Posterior vena cava (tissue), 2 donors: ENCODE results near the gene BHMT. TPM values are rescaled to one million over a fixed set of nuclear protein-coding genes. Genes with fewer than 3 reads are reported as not detected.

ENCODE experiments used
- DNase-seq: peaks from one replicate; pipeline ENCODE4 v3.0.0-alpha.2; 2020; ENCODE audit warnings: low spot score
- intact Hi-C, 2 donors: fragments of 100-400 bp; cut with DNase I; formaldehyde crosslinking; loops; one replicate each; pipeline versions ENCODE4 v1.14.1 to v1.14.2; 2022 to 2023
- total RNA-seq, 2 donors: library from RNA; stranded (reverse); fragmentation: NEBNext Ultra II Directional; extraction: Animal tissue kit (Norgen Biotek cat#: 25700); gene quantifications; one replicate each; pipeline ENCODE4 v1.2.1, GENCODE V29; 2021
- donor health status: DM: yes; HTN: yes; CAD: no.
- donor health status: DM: yes; HTN: yes; CAD: no.

The BHMT gene
- total RNA-seq, 2 donors from 2014 or later, result 0.28 to 0.62 TPM

- intact Hi-C loops, result no loop called here
- DNase-seq, result no peak
These were observed 1.8 kb upstream of the BHMT start for GRCh38 chr5:79109527-79110492.

- DNase-seq, result no peak
- intact Hi-C loops, result no loop called here
These were observed 522 bp downstream of the BHMT start for GRCh38 chr5:79111960-79112702.

- intact Hi-C loops, result no loop called here
- DNase-seq, result no peak
These were observed 1.1 kb downstream of the BHMT start for GRCh38 chr5:79112703-79113058.

GRCh38 chr5:79119486-79119885 lies 7.9 kb downstream of the BHMT start:
- no peak for DNase-seq
- intact Hi-C loops, result no loop called here

- intact Hi-C loops, result no loop called here
- no peak for DNase-seq
These were observed 8.6 kb downstream of the BHMT start for GRCh38 chr5:79120221-79120620.

- intact Hi-C loops, result no loop called here
- DNase-seq, result no peak
These were observed 11.4 kb downstream of the BHMT start for GRCh38 chr5:79122973-79123372.

- no peak for DNase-seq
- intact Hi-C loops, result loop anchor here in 1 of 2 donors (5.0 kb wide), 1 partner anchor 97 kb away; no protein-coding TSS in a partner anchor
These were observed 13.0 kb downstream of the BHMT start for GRCh38 chr5:79124607-79125006.

GRCh38 chr5:79130781-79131180 lies 19.2 kb downstream of the BHMT start:
- no peak for DNase-seq
- intact Hi-C loops, result loop anchor here in 1 of 2 donors (5.0 kb wide), 1 partner anchor 103 kb away; no protein-coding TSS in a partner anchor

- intact Hi-C loops, result loop anchor here in 1 of 2 donors (5.0 kb wide), 1 partner anchor 106 kb away; no protein-coding TSS in a partner anchor
- DNase-seq, result no peak
These were observed 21.6 kb downstream of the BHMT start for GRCh38 chr5:79133121-79133656.

GRCh38 chr5:79133657-79134451 lies 22.2 kb downstream of the BHMT start:
- intact Hi-C loops, result loop anchor here in 1 of 2 donors (5.0 kb wide), 1 partner anchor 107 kb away; no protein-coding TSS in a partner anchor
- no peak for DNase-seq

- DNase-seq, result no peak
- intact Hi-C loops, result no loop called here
These were observed 24.4 kb downstream of the BHMT start for GRCh38 chr5:79135790-79136553.

- DNase-seq, result no peak
- intact Hi-C loops, result no loop called here
These were observed 25.0 kb downstream of the BHMT start for GRCh38 chr5:79136618-79137017.

- intact Hi-C loops, result no loop called here
- DNase-seq, result no peak
These were observed 28.9 kb downstream of the BHMT start for GRCh38 chr5:79140553-79140952.

GRCh38 chr5:79143684-79144379 lies 32.2 kb downstream of the BHMT start:
- DNase-seq, result no peak
- intact Hi-C loops, result no loop called here

GRCh38 chr5:79147076-79147475 lies 35.5 kb downstream of the BHMT start:
- intact Hi-C loops, result no loop called here
- DNase-seq, result no peak

GRCh38 chr5:79149433-79149832 lies 37.8 kb downstream of the BHMT start:
- intact Hi-C loops, result no loop called here

GRCh38 chr5:79151942-79152671 lies 40.5 kb downstream of the BHMT start:
- intact Hi-C loops, result no loop called here
- DNase-seq, result no peak

More at GRCh38 chr5:79149433-79149832, 37.8 kb downstream of the BHMT start:
- no peak for DNase-seq
